Parathyroid adenoma (tissue), 2 donors: Measurements from ENCODE around the gene C1QTNF7.

ENCODE experiments used
- H2AFZ ChIP-seq: fragments of 300-600 bp; sonication (generic); one replicate; pipeline ENCODE4 v1.7.0; 2017; ENCODE audit warnings: antibody characterized with exemption, mild to moderate bottlenecking
- H3K27ac ChIP-seq: fragments of 300-600 bp; sonication (generic); one replicate; pipeline ENCODE4 v1.7.0; 2017
- H3K27me3 ChIP-seq: fragments of 300-600 bp; sonication (generic); one replicate; pipeline ENCODE4 v1.7.0; 2017; ENCODE audit warnings: low read length; ENCODE audit not compliant: control insufficient read depth, insufficient read depth
- H3K36me3 ChIP-seq: fragments of 300-600 bp; sonication (generic); one replicate; pipeline ENCODE4 v1.7.0; 2017; ENCODE audit warnings: low read length; ENCODE audit not compliant: control insufficient read depth, insufficient read depth
- H3K4me1 ChIP-seq: fragments of 300-600 bp; sonication (generic); one replicate; pipeline ENCODE4 v1.7.0; 2017; ENCODE audit warnings: control low read depth
- H3K4me2 ChIP-seq: fragments of 300-600 bp; sonication (generic); one replicate; pipeline ENCODE4 v1.7.0; 2017; ENCODE audit warnings: low read length
- H3K4me3 ChIP-seq: fragments of 300-600 bp; sonication (generic); one replicate; pipeline ENCODE4 v1.7.0; 2017; ENCODE audit warnings: low read depth, low read length
- H3K79me2 ChIP-seq: fragments of 300-600 bp; sonication (generic); one replicate; pipeline ENCODE4 v1.7.0; 2017; ENCODE audit warnings: control low read depth
- H3K9ac ChIP-seq: fragments of 300-600 bp; sonication (generic); one replicate; pipeline ENCODE4 v1.7.0; 2017; ENCODE audit warnings: mild to moderate bottlenecking
- H3K9me3 ChIP-seq: fragments of 300-600 bp; sonication (generic); one replicate; pipeline ENCODE4 v1.7.0; 2017; ENCODE audit warnings: low read length; ENCODE audit not compliant: control insufficient read depth
- CTCF ChIP-seq: fragments of 300-600 bp; sonication (generic); IDR thresholded peaks from one replicate; pipeline ENCODE4 v1.7.0; 2017; ENCODE audit warnings: antibody characterized with exemption, mild to moderate bottlenecking
- donor health status: primary hyperparathyroidism.

The C1QTNF7 gene

GRCh38 chr4:15423285-15423711, 4.5 kb upstream of the C1QTNF7 start:
- Histone ChIP-seq H3K27me3 (no peaks in the 10 kb centered on the region), H3K36me3 (no peaks in the 10 kb centered on the region), H3K79me2 (no peaks in the 10 kb centered on the region), H3K4me2 (no peak overlapping the region), H3K9me3 (no peaks in the 10 kb centered on the region), H3K4me1 (no peaks in the 10 kb centered on the region), H3K27ac (no peak overlapping the region), H2AFZ (no peak overlapping the region), H3K9ac (no peak overlapping the region), H3K4me3 (no peak overlapping the region)
- no peak for TF ChIP-seq CTCF

- Histone ChIP-seq H3K4me3 (no peak overlapping the region), H3K27ac (no peak overlapping the region), H3K9me3 (no peaks in the 10 kb centered on the region), H3K4me1 (no peaks in the 10 kb centered on the region), H3K27me3 (no peaks in the 10 kb centered on the region), H3K36me3 (no peaks in the 10 kb centered on the region), H3K79me2 (no peaks in the 10 kb centered on the region), H3K4me2 (no peak overlapping the region), H3K9ac (no peak overlapping the region), H2AFZ (no peak overlapping the region)
- no peak for TF ChIP-seq CTCF
Measured at GRCh38 chr4:15425520-15425919, 2.3 kb upstream of the C1QTNF7 start.

GRCh38 chr4:15427161-15427560, 672 bp upstream of the C1QTNF7 start:
- Histone ChIP-seq H3K9ac (no peak overlapping the region), H3K4me2 (peak overlapping the region; percentile 6), H3K4me3 (no peak overlapping the region), H3K36me3 (no peaks in the 10 kb centered on the region), H3K4me1 (no peaks in the 10 kb centered on the region), H3K27me3 (no peaks in the 10 kb centered on the region), H2AFZ (no peak overlapping the region), H3K27ac (peak overlapping the region; percentile 16), H3K79me2 (no peaks in the 10 kb centered on the region), H3K9me3 (no peaks in the 10 kb centered on the region)
- no peak for TF ChIP-seq CTCF

- Histone ChIP-seq H3K27me3 (no peaks in the 10 kb centered on the region), H2AFZ (no peak overlapping the region), H3K4me3 (no peak overlapping the region), H3K79me2 (no peaks in the 10 kb centered on the region), H3K9me3 (no peaks in the 10 kb centered on the region), H3K4me2 (no peak overlapping the region), H3K36me3 (no peaks in the 10 kb centered on the region), H3K9ac (no peak overlapping the region), H3K27ac (no peak overlapping the region), H3K4me1 (no peaks in the 10 kb centered on the region)
- no peak for TF ChIP-seq CTCF
Measured at GRCh38 chr4:15428611-15429010, 778 bp downstream of the C1QTNF7 start.

GRCh38 chr4:15434091-15434490, 6.3 kb downstream of the C1QTNF7 start:
- Histone ChIP-seq H3K4me1 (peaks cover 6% of the 10 kb centered on the region), H3K79me2 (no peaks in the 10 kb centered on the region), H3K4me3 (no peak overlapping the region), H3K27ac (no peak overlapping the region), H3K4me2 (no peak overlapping the region), H3K36me3 (no peaks in the 10 kb centered on the region), H3K9me3 (no peaks in the 10 kb centered on the region), H2AFZ (no peak overlapping the region), H3K9ac (no peak overlapping the region), H3K27me3 (no peaks in the 10 kb centered on the region)
- TF ChIP-seq CTCF = no peak
